OCI-LY7 (cell line): Measurements from ENCODE around the gene LRRFIP1. TPM values are rescaled to one million over a fixed set of nuclear protein-coding genes. Genes with fewer than 3 reads are reported as not detected.

Experiments
- BruUV-seq: library from RNA; stranded (reverse); fragments of 400-500 nt; replicated peaks from 2 replicates; lab custom pipeline; 2021; lab: Mats Ljungman, UMichigan
- CTCF ChIA-PET: fragments of 300-600 bp; sonication (Branson Sonifier 250); formaldehyde crosslinking; loops from one replicate; lab custom pipeline; 2022; ENCODE audit warnings: antibody characterized with exemption; ENCODE audit not compliant: unreplicated experiment; lab: Charles Lee
- POLR2A ChIA-PET: fragments of 300-600 bp; sonication (Branson Sonifier 250); formaldehyde crosslinking; loops from one replicate; lab custom pipeline; 2022; ENCODE audit warnings: antibody characterized with exemption; lab: Charles Lee
- DNase-seq: peaks from one replicate; pipeline ENCODE4 v3.0.0-alpha.2; 2015; ENCODE audit warnings: low spot score
- H2AFZ ChIP-seq: fragments of 200-600 bp; sonication (generic), shearing (Covaris generic); 2 replicates; pipeline ENCODE4 v1.6.1; 2014; ENCODE audit warnings: mild to moderate bottlenecking, antibody characterized with exemption, low read length, moderate library complexity
- H3K27ac ChIP-seq: fragments of 200-600 bp; sonication (generic); 2 replicates; pipeline ENCODE4 v1.5.1; 2014; ENCODE audit warnings: mixed run types, low read depth, mild to moderate bottlenecking, moderate library complexity, low read length, inconsistent platforms; ENCODE audit not compliant: poor library complexity, severe bottlenecking
- H3K36me3 ChIP-seq: fragments of 200-600 bp; sonication (generic); 2 replicates; pipeline ENCODE4 v1.6.1; 2014; ENCODE audit warnings: mild to moderate bottlenecking, antibody characterized with exemption, low read length, moderate library complexity, mixed read lengths; ENCODE audit not compliant: insufficient read depth
- H3K4me1 ChIP-seq: fragments of 200-600 bp; sonication (generic); 2 replicates; pipeline ENCODE4 v1.5.1; 2014; ENCODE audit warnings: mild to moderate bottlenecking, low read length; ENCODE audit not compliant: insufficient read depth, poor library complexity, severe bottlenecking
- H3K4me2 ChIP-seq: fragments of 200-600 bp; sonication (generic); 2 replicates; pipeline ENCODE4 v1.6.1; 2014; ENCODE audit warnings: mild to moderate bottlenecking, low read length
- H3K4me3 ChIP-seq: fragments of 200-600 bp; sonication (generic); 2 replicates; pipeline ENCODE4 v1.5.1; 2014; ENCODE audit warnings: mild to moderate bottlenecking, low read depth, low read length; ENCODE audit not compliant: poor library complexity, severe bottlenecking
- H3K79me2 ChIP-seq: fragments of 200-600 bp; sonication (generic); 2 replicates; pipeline ENCODE4 v1.6.1; 2016; ENCODE audit warnings: low read depth, mild to moderate bottlenecking, low read length, moderate library complexity, mixed read lengths; ENCODE audit not compliant: insufficient read depth
- H3K9me2 ChIP-seq: fragments of 200-600 bp; sonication (generic); 2 replicates; pipeline ENCODE4 v1.6.1; 2016; ENCODE audit warnings: mild to moderate bottlenecking, low read length, mixed read lengths; ENCODE audit not compliant: insufficient read depth
- H3K9me3 ChIP-seq: fragments of 200-600 bp; sonication (generic); 2 replicates; pipeline ENCODE4 v1.6.1; 2014; ENCODE audit warnings: mild to moderate bottlenecking, mixed run types, low read length, mixed read lengths
- H4K20me1 ChIP-seq: fragments of 200-600 bp; sonication (generic); 2 replicates; pipeline ENCODE4 v1.6.1; 2014; ENCODE audit warnings: mild to moderate bottlenecking, antibody characterized with exemption, low read length, moderate library complexity, mixed read lengths; ENCODE audit not compliant: insufficient read depth
- CTCF ChIP-seq: fragments of 200-600 bp; sonication (generic); conservative IDR thresholded peaks from 2 replicates; pipeline ENCODE4 v1.5.1; 2014; ENCODE audit warnings: mild to moderate bottlenecking, antibody characterized with exemption, low read length, moderate library complexity, mixed read lengths
- EZH2phosphoT487 ChIP-seq: fragments of 200-600 bp; sonication (generic); IDR thresholded peaks from 2 replicates; pipeline ENCODE4 v1.6.1; 2018; ENCODE audit warnings: low read depth, borderline replicate concordance, mild to moderate bottlenecking, mixed run types, antibody characterized with exemption, low read length, moderate library complexity, mixed read lengths
- intact Hi-C: fragments of 100-400 bp; cut with micrococcal nuclease; formaldehyde crosslinking; loops from one replicate; pipeline ENCODE4 v1.10.0; 2022; ENCODE audit not compliant: unreplicated experiment
- total RNA-seq, 2 experiments: library from RNA; depleted of rRNA in 1 of 2; stranded (reverse); fragments of >200 nt in 1 of 2; shearing (Covaris generic) in 1 of 2; gene quantifications; 2 replicates each; pipeline ENCODE4 v1.2.3, GENCODE V29; 2014 to 2022

The LRRFIP1 gene
- total RNA-seq, 2 experiments from 2014 or later, result 95.7 to 216 TPM

GRCh38 chr2:237797253-237797652 is 169.9 kb downstream of the LRRFIP1 start:
- Histone ChIP-seq H4K20me1 (no peaks in the 10 kb centered on the region), H3K4me1 (no peaks in the 10 kb centered on the region), H3K79me2 (no peaks in the 10 kb centered on the region), H3K27ac (no peak overlapping the region), H2AFZ (no peak overlapping the region), H3K4me3 (no peak overlapping the region), H3K36me3 (no peaks in the 10 kb centered on the region), H3K9me2 (no peaks in the 10 kb centered on the region), H3K4me2 (no peak overlapping the region), H3K9me3 (no peaks in the 10 kb centered on the region)
- DNase-seq, result no peak
- BruUV-seq, result no TSS peak
- POLR2A ChIA-PET, result no interaction called here
- CTCF ChIA-PET, result no interaction called here
- intact Hi-C loops, result no loop called here
- TF ChIP-seq CTCF (no peak), EZH2phosphoT487 (no peak)

- H2AFZ ChIP-seq, result no peak within 1 kb of the TSS
- H3K9me2 ChIP-seq, result no peaks in the 10 kb centered on the region
- no peaks in the 10 kb centered on the region for H3K4me1 ChIP-seq
- TF ChIP-seq CTCF (no peak), EZH2phosphoT487 (no peak)
- H3K4me2 ChIP-seq, result no peak within 1 kb of the TSS
- no peaks in the 10 kb centered on the region for H3K36me3 ChIP-seq
- no peak within 1 kb of the TSS for H3K4me3 ChIP-seq
- CTCF ChIA-PET, result no interaction called here
- H4K20me1 ChIP-seq, result no peaks in the 10 kb centered on the region
- no peak within 1 kb of the TSS for H3K27ac ChIP-seq
- intact Hi-C loops, result no loop called here
- no peak for DNase-seq
- no peaks in the 10 kb centered on the region for H3K9me3 ChIP-seq
- BruUV-seq, result no TSS peak
- POLR2A ChIA-PET, result no interaction called here
- H3K79me2 ChIP-seq, result no peaks in the 10 kb centered on the region
Observed at GRCh38 chr2:237798236-237799059, 171.1 kb downstream of the LRRFIP1 start, which contains the start of gene RBM44. TSS of gene RBM44 (plus strand) at chr2:237798779. CDS start at chr2:237813610, 14,831 bp downstream.

- H2AFZ ChIP-seq, result no peak overlapping the region
- H4K20me1 ChIP-seq, result no peaks in the 10 kb centered on the region
- BruUV-seq, result no TSS peak
- H3K4me2 ChIP-seq, result no peak overlapping the region
- ChIA-PET POLR2A (no interaction called here), CTCF (no interaction called here)
- intact Hi-C loops, result no loop called here
- no peaks in the 10 kb centered on the region for H3K79me2 ChIP-seq
- TF ChIP-seq CTCF, result no peak
- TF ChIP-seq EZH2phosphoT487, result no peak
- H3K36me3 ChIP-seq, result no peaks in the 10 kb centered on the region
- DNase-seq, result no peak
- no peak overlapping the region for H3K27ac ChIP-seq
- no peak overlapping the region for H3K4me3 ChIP-seq
- H3K9me3 ChIP-seq, result no peaks in the 10 kb centered on the region
- no peaks in the 10 kb centered on the region for H3K4me1 ChIP-seq
- H3K9me2 ChIP-seq, result no peaks in the 10 kb centered on the region
Observed at GRCh38 chr2:237799060-237799428, 171.7 kb downstream of the LRRFIP1 start.
